ENCODE data around the gene UMAD1.

Gene UMAD1

DNA sequence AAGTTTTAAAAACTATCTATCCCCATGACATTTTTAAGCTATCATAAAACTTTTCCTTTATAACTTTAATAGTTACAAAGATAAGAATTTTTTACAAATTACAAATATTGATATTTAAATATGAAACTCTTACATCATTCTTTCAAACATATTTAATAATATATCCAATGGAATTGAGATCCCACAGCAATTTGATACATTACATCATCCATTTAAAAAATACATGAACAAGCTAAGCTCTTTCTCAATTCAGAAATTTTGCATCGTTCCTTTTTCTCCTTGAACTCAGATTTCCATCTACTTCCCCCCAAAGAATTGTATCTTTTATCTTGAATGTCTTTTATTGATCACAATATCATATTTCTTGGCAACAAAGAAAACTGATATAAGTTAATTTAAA is 209.6 kb downstream of the UMAD1 start:
- DNase-seq, result no peak

DNA sequence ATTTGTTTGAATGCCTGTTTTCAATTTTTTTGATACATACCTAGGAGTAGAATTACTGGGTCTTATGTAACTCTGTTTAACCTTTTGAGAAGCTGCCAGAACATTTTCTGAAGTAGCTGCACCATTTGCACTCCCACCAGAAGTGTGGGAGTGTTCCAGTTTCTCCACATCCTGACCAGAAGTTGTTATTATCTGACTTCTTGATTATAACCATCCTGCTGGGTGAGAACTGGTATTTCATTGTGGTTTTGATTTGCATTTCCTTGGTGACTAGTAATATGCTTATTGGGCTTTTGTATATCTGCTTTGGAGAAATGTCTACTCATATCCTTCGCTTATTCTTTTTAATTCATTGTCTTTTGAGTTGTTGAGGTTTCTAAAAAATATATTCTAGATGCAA is 210.8 kb downstream of the UMAD1 start:
- DNase-seq, result no peak

DNA sequence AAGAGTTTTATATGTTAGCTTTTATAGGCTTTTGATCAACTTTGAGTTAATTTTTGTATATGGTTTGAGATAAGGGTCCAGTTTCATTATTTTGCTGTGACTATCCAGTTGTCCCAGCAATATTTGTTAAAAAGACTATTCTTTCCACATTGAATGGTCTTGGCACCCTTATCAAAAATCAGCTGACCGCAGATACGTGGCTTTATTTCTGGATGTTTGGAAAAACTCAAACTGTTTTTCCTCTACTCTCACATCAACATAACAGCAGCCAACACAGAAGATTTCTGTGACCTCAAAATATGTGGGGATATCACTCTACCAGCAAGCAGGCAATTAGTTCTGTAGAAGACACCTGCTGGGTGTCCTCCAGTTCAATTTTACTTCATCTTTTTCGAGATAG is 211.4 kb downstream of the UMAD1 start:
- no peak for DNase-seq

GRCh38 chr7:7857143-7857583 is 216.6 kb downstream of the UMAD1 start:
- DNase-seq, result peak; percentile 65 to 95

GRCh38 chr7:7858559-7858958 is 218.0 kb downstream of the UMAD1 start:
- no peak for DNase-seq

DNA sequence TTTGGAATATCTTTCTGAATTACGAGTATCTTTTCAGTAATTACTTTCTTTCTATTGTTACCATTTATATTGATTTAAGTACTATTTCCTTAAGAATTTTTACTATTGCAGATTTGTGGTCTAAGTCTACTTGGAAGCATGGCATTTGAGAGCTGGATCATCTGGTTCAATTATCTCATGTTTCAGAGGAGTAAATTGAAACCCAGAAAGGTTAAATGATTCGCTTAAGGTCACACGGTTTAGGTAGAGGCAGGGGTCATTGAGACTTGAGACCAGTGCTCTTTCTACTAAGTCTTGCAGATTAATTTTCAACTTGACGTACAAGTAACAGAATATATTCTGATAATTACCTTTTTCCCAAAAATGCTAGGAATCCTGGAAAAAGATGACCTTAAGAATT is 218.9 kb downstream of the UMAD1 start:
- DNase-seq, result no peak

DNA sequence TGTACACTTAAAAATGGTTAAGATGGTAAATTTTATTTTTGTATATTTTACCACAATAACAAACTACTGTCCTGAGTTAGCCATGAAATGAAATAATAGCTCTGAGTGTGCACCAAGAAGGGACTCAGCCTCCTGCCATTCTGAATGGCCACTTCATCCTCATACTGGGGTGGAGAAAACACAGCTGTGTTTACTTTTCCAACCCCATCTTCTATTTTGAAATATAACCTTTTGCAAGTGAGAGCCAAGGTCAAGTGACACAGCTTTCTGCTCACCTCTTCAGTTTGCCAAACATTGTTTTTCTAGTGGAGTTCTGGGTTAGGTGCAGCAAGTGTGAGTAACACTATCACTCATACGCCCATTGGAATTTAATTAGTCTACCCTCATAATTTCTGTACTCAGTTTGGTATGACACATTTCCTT is 220.7 kb downstream of the UMAD1 start:
- peak in 1 of 2 experiments; percentile 2 for DNase-seq

DNA sequence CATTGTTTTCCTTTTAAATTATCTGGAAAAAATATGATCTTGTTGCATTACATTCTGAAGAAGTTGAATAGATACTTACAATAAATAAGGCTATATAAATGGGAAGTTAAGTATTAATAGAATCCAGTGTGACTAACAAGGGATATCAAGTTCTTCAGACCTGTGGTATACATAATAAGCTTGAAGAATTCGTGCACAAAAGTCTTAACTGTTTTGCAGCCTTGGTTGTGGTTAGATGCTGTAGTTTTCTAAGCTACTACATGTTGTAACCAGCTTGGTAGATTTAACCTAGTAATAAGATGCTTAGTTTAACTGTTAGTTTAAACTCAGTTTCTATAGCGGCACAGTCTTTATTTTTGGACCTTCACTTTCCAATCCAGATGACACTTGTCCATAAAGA is 221.8 kb downstream of the UMAD1 start:
- no peak for DNase-seq

DNA sequence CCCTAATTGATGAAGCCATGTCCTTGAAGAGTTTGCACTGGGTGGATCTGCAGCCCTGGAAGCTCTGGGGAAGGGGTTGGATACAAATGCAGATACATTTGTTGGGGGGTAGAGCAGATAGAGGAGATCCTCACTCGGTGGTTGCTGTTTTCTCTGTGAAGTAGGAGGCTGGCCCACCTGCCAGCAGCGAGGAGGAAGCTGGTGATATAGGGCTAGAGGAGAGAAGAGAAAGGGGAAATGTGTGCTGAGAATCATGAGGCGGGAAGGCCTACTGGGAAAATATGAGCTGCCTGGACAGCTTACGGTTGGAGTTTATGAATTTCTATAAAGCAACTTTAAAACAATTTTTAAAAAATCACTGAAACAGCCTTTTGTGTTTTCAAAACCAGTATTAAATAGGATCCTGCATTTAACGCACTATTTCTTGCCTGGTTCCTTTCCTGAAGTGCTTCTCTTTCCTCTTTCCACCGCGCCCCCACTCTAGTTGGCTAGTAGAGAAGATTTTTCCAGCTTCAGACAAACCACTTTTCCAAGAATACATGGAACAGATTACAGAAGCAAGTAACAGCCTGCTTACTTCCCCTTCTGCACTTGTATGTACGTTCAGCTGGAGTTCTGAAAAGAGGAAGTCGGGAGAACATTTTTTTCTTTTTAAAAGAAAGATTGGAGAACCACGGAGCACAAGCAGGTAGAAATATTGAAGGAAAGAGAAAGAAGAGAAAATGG is 227.5 kb downstream of the UMAD1 start:
- DNase-seq, result no peak

GRCh38 chr7:7868572-7868899 is 228.0 kb downstream of the UMAD1 start:
- DNase-seq, result no peak

GRCh38 chr7:7869036-7869435 is 228.5 kb downstream of the UMAD1 start:
- no peak for DNase-seq

- no peak for DNase-seq
Observed at GRCh38 chr7:7869651-7870050, 229.1 kb downstream of the UMAD1 start.

GRCh38 chr7:7870555-7870954 is 230.0 kb downstream of the UMAD1 start:
- no peak for DNase-seq

DNA sequence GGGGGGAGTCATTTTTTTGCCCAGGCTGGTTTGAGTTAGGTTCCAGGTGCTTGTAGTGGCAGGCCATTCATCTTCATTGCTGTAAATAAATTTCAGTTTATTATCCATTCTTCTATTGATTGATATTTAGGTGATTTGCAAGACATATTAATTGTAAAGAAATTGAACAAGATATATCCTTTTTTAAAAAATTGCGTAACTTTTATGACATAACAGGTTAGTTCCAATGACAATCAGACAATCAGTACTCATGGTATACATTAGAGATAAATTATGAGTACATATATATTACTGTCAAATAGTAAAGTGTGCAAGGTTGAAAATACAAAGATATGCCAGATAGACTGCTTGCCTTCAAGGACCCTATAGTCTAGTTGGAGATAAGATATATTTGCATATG is 235.9 kb downstream of the UMAD1 start:
- DNase-seq, result no peak

DNA sequence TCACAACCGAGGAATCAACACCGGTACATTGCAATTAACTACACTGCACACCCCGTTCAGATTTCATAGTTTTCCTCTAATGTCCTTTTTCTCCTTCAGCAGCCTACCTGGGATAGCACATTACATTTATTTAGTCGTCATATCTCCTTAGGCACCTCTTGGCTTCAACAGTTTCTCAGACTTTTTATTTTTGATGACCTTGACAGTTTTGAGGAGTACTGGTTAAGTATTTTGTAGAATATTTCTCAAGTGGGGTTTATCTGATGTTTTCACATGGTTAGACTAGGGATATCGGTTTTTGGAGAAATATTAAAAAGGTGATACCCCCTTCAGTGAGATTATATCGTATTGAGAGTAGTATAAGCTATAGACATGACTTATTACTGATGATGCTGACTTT is 241.0 kb downstream of the UMAD1 start:
- no peak for DNase-seq

DNA sequence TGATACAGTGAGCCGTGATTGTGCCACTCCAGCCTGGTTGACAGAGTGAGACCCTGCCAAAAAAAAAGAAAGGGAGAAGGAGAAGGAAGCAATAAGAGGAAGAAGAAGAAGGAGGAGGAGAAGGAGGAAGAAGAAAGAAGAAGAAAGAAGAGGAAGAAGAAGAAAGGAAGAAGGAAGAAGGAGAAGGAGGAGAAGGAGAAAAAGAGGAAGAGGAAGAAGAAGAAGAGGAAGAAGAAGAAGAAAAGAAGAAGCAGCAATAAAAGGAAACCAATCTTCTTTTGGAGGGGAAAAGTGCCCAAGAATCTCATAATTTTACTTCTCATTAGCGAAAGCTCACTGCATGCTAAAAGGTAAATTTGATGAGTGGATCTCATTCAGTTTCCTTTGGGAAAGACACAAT is 242.3 kb downstream of the UMAD1 start:
- DNase-seq, result no peak

DNA sequence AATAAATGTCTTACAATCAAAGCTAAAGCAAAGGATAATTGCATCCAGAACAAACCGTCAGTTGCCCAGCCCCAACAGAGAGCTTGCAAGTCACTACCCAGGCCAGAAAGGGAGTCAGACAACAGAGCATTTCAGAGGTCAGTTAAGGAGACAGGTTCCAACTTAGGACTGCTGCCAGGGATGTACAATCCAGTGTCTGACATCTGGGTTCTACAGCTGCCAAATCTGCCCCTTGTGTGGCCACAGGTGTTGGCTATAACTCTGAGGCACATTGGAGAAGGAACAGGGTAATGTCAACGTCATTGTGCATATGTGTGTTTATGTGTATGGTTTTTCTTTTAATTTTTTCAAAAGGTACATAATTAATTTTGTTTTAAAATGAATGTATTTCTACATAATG is 242.8 kb downstream of the UMAD1 start:
- peak in 1 of 2 experiments; percentile 41 for DNase-seq

- no peak for DNase-seq
Observed at GRCh38 chr7:7884855-7885254, 244.3 kb downstream of the UMAD1 start.

GRCh38 chr7:7889791-7890568 is 249.4 kb downstream of the UMAD1 start:
- no peak for DNase-seq

DNA sequence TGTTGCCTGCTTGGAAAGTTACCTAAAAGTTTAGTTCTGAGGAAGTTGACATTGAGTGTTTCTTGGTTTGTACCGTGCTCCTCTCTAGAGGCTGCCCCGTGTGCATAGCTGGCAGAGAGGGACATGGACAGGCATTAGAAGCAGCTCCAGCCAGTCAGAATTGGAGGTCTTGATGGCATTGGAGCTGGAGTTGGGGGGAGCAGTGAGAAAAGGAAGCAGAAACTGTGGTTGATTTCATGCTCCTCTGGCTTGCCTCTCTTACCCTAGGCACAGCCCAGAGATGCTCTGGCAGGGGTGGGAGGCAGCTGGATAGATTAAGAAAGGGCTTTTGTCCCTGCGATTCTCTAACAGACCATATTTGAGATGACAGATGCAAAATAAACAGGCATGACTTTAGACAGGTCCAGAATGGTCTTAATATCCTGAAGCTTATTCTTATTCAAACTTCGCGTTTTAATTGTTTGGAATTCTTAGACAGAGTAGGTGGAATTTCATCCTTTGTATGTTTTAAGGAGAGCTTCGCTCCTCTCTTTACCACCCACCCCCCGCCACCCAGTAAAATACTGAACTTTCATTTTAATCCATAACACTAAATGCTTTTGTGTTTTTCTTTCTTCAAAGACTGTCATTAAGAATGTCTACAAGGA is 254.6 kb downstream of the UMAD1 start:
- DNase-seq, result peak in 1 of 2 experiments; percentile 41

GRCh38 chr7:7895754-7896153 is 255.2 kb downstream of the UMAD1 start:
- peak; percentile 29 to 56 for DNase-seq

GRCh38 chr7:7897509-7897908 is 257.0 kb downstream of the UMAD1 start:
- no peak for DNase-seq

GRCh38 chr7:7897949-7898515 is 257.5 kb downstream of the UMAD1 start:
- DNase-seq, result no peak

DNA sequence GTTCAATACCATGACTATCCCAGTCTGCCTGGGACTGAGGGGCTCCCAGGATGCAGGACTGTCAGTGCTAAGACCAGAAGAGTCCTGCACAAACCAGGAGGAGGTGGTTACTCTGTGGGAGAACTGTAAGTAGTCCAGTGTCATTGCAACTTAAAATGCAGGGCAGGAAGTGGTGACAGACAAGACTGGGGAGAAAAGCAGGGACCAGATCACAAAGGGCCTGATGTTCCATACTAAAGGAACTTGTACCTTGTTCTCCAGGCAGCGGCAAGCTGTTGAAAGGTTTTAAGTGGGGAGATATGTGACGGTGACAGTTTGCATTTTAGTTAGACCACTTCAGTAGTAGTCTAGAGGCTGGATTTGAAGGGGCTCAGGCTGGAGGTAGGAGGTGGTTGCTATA is 262.3 kb downstream of the UMAD1 start:
- DNase-seq, result no peak

All from NCI-H524 (cell line).